Ishikawa (cell line): Measurements from ENCODE around the gene MAD1L1.

ENCODE experiments used
- CEBPB ChIP-seq: IDR thresholded peaks from 2 replicates; pipeline ENCODE4 v1.6.1; 2012
- CREB1 ChIP-seq: IDR thresholded peaks from 2 replicates; pipeline ENCODE4 v1.6.1; 2012; ENCODE audit warnings: low read depth
- EGR1 ChIP-seq: IDR thresholded peaks from 2 replicates; pipeline ENCODE4 v1.6.1; 2012
- EP300 ChIP-seq: IDR thresholded peaks from 2 replicates; pipeline ENCODE4 v1.6.1; 2012; ENCODE audit warnings: borderline replicate concordance
- FOXM1 ChIP-seq: IDR thresholded peaks from 2 replicates; pipeline ENCODE4 v1.6.1; 2012; ENCODE audit warnings: low read depth, borderline replicate concordance
- NFIC ChIP-seq: IDR thresholded peaks from 2 replicates; pipeline ENCODE4 v1.6.1; 2012
- RAD21 ChIP-seq: IDR thresholded peaks from 2 replicates; pipeline ENCODE4 v1.6.1; 2012; ENCODE audit warnings: low read depth
- TAF1 ChIP-seq: IDR thresholded peaks from 2 replicates; pipeline ENCODE4 v1.6.1; 2012; ENCODE audit warnings: low read depth, mild to moderate bottlenecking
- TCF12 ChIP-seq: IDR thresholded peaks from 2 replicates; pipeline ENCODE4 v1.6.1; 2012; ENCODE audit warnings: low read depth
- TEAD4 ChIP-seq: IDR thresholded peaks from 2 replicates; pipeline ENCODE4 v1.6.1; 2012
- USF1 ChIP-seq: IDR thresholded peaks from 2 replicates; pipeline ENCODE4 v1.6.1; 2012
- YY1 ChIP-seq: IDR thresholded peaks from 2 replicates; pipeline ENCODE4 v1.6.1; 2012; ENCODE audit warnings: low read depth
- ZBTB7A ChIP-seq: IDR thresholded peaks from 2 replicates; pipeline ENCODE4 v1.6.1; 2012; ENCODE audit warnings: low read depth
- TF ChIP-seq, protein P1 (sequence below): IDR thresholded peaks from 2 replicates; pipeline ENCODE4 v1.6.1; 2012; ENCODE audit warnings: low read depth, mild to moderate bottlenecking
- TF ChIP-seq, protein P2 (sequence below): IDR thresholded peaks from 2 replicates; pipeline ENCODE4 v1.6.1; 2012

The MAD1L1 gene

GRCh38 chr7:1939434-1940401 lies 293.0 kb downstream of the MAD1L1 start:
- TF ChIP-seq NFIC (no peak), RAD21 (no peak), EP300 (no peak), USF1 (no peak), TCF12 (no peak), ZBTB7A (no peak), YY1 (no peak), TAF1 (no peak), FOXM1 (no peak), EGR1 (no peak)
- TF ChIP-seq, protein P1, sequence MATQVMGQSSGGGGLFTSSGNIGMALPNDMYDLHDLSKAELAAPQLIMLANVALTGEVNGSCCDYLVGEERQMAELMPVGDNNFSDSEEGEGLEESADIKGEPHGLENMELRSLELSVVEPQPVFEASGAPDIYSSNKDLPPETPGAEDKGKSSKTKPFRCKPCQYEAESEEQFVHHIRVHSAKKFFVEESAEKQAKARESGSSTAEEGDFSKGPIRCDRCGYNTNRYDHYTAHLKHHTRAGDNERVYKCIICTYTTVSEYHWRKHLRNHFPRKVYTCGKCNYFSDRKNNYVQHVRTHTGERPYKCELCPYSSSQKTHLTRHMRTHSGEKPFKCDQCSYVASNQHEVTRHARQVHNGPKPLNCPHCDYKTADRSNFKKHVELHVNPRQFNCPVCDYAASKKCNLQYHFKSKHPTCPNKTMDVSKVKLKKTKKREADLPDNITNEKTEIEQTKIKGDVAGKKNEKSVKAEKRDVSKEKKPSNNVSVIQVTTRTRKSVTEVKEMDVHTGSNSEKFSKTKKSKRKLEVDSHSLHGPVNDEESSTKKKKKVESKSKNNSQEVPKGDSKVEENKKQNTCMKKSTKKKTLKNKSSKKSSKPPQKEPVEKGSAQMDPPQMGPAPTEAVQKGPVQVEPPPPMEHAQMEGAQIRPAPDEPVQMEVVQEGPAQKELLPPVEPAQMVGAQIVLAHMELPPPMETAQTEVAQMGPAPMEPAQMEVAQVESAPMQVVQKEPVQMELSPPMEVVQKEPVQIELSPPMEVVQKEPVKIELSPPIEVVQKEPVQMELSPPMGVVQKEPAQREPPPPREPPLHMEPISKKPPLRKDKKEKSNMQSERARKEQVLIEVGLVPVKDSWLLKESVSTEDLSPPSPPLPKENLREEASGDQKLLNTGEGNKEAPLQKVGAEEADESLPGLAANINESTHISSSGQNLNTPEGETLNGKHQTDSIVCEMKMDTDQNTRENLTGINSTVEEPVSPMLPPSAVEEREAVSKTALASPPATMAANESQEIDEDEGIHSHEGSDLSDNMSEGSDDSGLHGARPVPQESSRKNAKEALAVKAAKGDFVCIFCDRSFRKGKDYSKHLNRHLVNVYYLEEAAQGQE = no peak

- TF ChIP-seq NFIC (no peak), EP300 (no peak), FOXM1 (no peak)
These were observed 293.8 kb downstream of the MAD1L1 start for GRCh38 chr7:1938788-1939433.

GRCh38 chr7:1937252-1937605 lies 295.5 kb downstream of the MAD1L1 start:
- TF ChIP-seq, protein P1 = no peak
- TF ChIP-seq USF1 (no peak), TEAD4 (no peak), TAF1 (no peak), CEBPB (no peak), TCF12 (no peak), FOXM1 (no peak), ZBTB7A (no peak), NFIC (no peak), YY1 (no peak), CREB1 (no peak), RAD21 (no peak), EGR1 (no peak)
- TF ChIP-seq, protein P2, sequence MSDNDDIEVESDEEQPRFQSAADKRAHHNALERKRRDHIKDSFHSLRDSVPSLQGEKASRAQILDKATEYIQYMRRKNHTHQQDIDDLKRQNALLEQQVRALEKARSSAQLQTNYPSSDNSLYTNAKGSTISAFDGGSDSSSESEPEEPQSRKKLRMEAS = no peak

DNA sequence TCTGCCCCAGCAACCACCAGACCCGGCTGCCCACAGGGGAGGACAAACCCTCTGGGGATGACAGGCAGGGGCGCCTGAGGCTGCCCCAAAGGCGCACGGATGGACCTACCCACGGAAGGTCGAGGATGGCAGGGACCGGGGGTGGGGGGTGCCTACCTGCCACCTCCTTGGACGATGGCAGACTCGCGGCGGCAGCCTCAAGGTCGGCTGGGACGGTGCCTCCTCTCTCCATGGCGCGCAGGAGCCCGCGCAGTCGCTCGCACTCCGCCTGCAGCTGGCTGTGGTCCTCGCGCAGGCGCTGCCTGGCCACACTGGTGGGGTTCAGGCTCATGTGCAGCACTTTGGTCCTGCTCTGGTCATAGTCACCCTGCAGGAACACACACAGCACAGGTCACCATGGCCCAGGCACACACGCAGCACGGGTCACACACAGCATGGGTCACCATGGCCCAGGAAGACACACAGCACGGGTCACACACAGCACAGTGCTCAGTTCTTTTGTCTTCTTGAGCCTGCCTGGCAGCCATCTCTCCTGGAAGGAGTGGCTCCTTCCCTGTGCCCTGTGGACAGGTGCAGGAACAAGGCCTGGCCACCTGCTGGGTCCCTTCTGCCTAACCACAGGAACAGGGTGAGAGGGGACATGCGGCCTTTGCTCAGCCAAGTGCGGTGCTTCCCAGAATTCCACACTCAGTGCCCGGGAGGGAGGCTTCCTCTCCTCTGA lies 296.1 kb downstream of the MAD1L1 start:
- TF ChIP-seq ZBTB7A (no peak), CEBPB (no peak), CREB1 (no peak), USF1 (no peak), EP300 (no peak), EGR1 (no peak), TEAD4 (no peak), YY1 (no peak), TCF12 (no peak), RAD21 (no peak), TAF1 (no peak), FOXM1 (no peak), NFIC (no peak)
- TF ChIP-seq, protein P1 = no peak
- TF ChIP-seq, protein P2 = no peak
